CD14-positive monocyte (primary cell): ENCODE data around the gene RIOK3. TPM values are rescaled to one million over a fixed set of nuclear protein-coding genes. Genes with fewer than 3 reads are reported as not detected.

Experiments
- DNase-seq, 3 donors: peaks; one replicate each; pipeline ENCODE4 v3.0.0-alpha.2; 2011 to 2022
- H2AFZ ChIP-seq: 2 replicates; pipeline ENCODE4 v1.6.0; 2012; ENCODE audit warnings: mild to moderate bottlenecking, low read depth, low read length, inconsistent platforms; ENCODE audit not compliant: insufficient read depth, poor library complexity, severe bottlenecking
- H3K27ac ChIP-seq, 2 donors: 1 replicate in 1 of 2; 2 replicates in 1 of 2; pipeline ENCODE4 v1.5.1; 2012 to 2013; ENCODE audit warnings: low read length in 2 of 2, control low read depth in 1 of 2, inconsistent platforms in 1 of 2, low read depth in 1 of 2, mild to moderate bottlenecking in 1 of 2
- H3K27me3 ChIP-seq, 2 donors: one replicate each; pipeline versions ENCODE4 v1.6.0 to v1.6.1; 2011 to 2013; ENCODE audit warnings: low read length in 2 of 2; ENCODE audit not compliant: control insufficient read depth in 2 of 2, insufficient read depth in 2 of 2
- H3K36me3 ChIP-seq, 2 donors: replicated peaks in 1 of 2; 1 replicate in 1 of 2; 2 replicates in 1 of 2; pipeline versions ENCODE4 v1.5.1 to v1.6.1; 2012 to 2013; ENCODE audit warnings: low read length in 2 of 2, control low read depth in 1 of 2, inconsistent platforms in 1 of 2, mild to moderate bottlenecking in 1 of 2; ENCODE audit not compliant: insufficient read depth in 2 of 2, control insufficient read depth in 1 of 2
- H3K4me1 ChIP-seq, 2 donors: 1 replicate in 1 of 2; 2 replicates in 1 of 2; pipeline versions ENCODE4 v1.5.1 to v1.6.1; 2012 to 2013; ENCODE audit warnings: low read length in 2 of 2, control low read depth in 1 of 2, inconsistent platforms in 1 of 2, mild to moderate bottlenecking in 1 of 2, moderate library complexity in 1 of 2; ENCODE audit not compliant: insufficient read depth in 2 of 2, control insufficient read depth in 1 of 2
- H3K4me2 ChIP-seq: replicated peaks from 2 replicates; pipeline ENCODE3; 2012; ENCODE audit warnings: low read length, moderate library complexity, mild to moderate bottlenecking; ENCODE audit not compliant: poor library complexity, severe bottlenecking; ENCODE audit errors: extremely low read depth
- H3K4me3 ChIP-seq, 3 experiments: fragments of 200-600 bp in 1 of 3; sonication (generic) in 1 of 3; replicated peaks in 1 of 3; 1 replicate in 2 of 3; 2 replicates in 1 of 3; pipeline ENCODE4 v1.5.1; 2011 to 2013; ENCODE audit warnings: low read length in 3 of 3, mild to moderate bottlenecking in 3 of 3, control low read depth in 2 of 3, low read depth in 2 of 3, inconsistent platforms in 1 of 3, moderate library complexity in 1 of 3
- H3K79me2 ChIP-seq: 2 replicates; pipeline ENCODE4 v1.6.0; 2012; ENCODE audit warnings: mild to moderate bottlenecking, control low read depth, inconsistent platforms, low read length, moderate library complexity; ENCODE audit not compliant: insufficient read depth
- H3K9ac ChIP-seq: 2 replicates; pipeline ENCODE4 v1.6.0; 2017; ENCODE audit warnings: low read length, mild to moderate bottlenecking; ENCODE audit not compliant: insufficient read depth, poor library complexity, severe bottlenecking
- H3K9me3 ChIP-seq, 2 donors: replicated peaks in 1 of 2; 1 replicate in 1 of 2; 2 replicates in 1 of 2; pipeline versions ENCODE4 v1.5.1 to v1.6.1; 2012 to 2013; ENCODE audit warnings: low read length in 2 of 2, control low read depth in 1 of 2; ENCODE audit not compliant: control insufficient read depth in 1 of 2, insufficient read depth in 1 of 2
- H4K20me1 ChIP-seq: 2 replicates; pipeline ENCODE4 v1.6.0; 2012; ENCODE audit warnings: mild to moderate bottlenecking, low read length, control low read depth, moderate library complexity; ENCODE audit not compliant: insufficient read depth
- H3K27ac Mint-ChIP-seq, 7 donors: one replicate each; pipeline ENCODE4 v1.8.0; 2020; ENCODE audit warnings: mild to moderate bottlenecking in 7 of 7, mixed read lengths in 7 of 7, moderate library complexity in 6 of 7, inconsistent platforms in 2 of 7
- H3K27me3 Mint-ChIP-seq, 3 donors: one replicate each; pipeline ENCODE4 v1.8.0; 2021 to 2022; ENCODE audit warnings: low read depth in 3 of 3, mild to moderate bottlenecking in 3 of 3, mixed read lengths in 3 of 3, moderate library complexity in 3 of 3, inconsistent platforms in 1 of 3
- H3K36me3 Mint-ChIP-seq, 2 donors: one replicate each; pipeline ENCODE4 v1.8.0; 2020; ENCODE audit warnings: mixed read lengths in 2 of 2, inconsistent platforms in 1 of 2, mild to moderate bottlenecking in 1 of 2
- H3K4me1 Mint-ChIP-seq: one replicate; pipeline ENCODE4 v1.8.0; 2020; ENCODE audit warnings: mild to moderate bottlenecking, mixed read lengths
- H3K4me3 Mint-ChIP-seq, 2 donors: one replicate each; pipeline ENCODE4 v1.8.0; 2020; ENCODE audit warnings: mild to moderate bottlenecking in 2 of 2, mixed read lengths in 2 of 2, moderate library complexity in 1 of 2
- H3K9me3 Mint-ChIP-seq, 7 donors: one replicate each; pipeline ENCODE4 v1.8.0; 2020 to 2022; ENCODE audit warnings: mixed read lengths in 7 of 7, mild to moderate bottlenecking in 6 of 7, moderate library complexity in 6 of 7, inconsistent platforms in 2 of 7
- WGBS: methylation state at CpG from one replicate; pipeline ENCODE4 v1.1.5; 2013; ENCODE audit warnings: missing lambda C conversion rate; ENCODE audit not compliant: insufficient coverage; 5-methylcytosine and 5-hydroxymethylcytosine counted together
- intact Hi-C, 2 donors: fragments of 100-400 bp; cut with micrococcal nuclease; formaldehyde crosslinking; loops; one replicate each; pipeline versions ENCODE4 v1.15.0 to v1.15.1; 2023
- polyA plus RNA-seq, 3 donors: library from polyadenylated mRNA; depleted of rRNA in 1 of 3; unstranded in 2 of 3; stranded (reverse) in 1 of 3; fragments of 300-500 nt in 2 of 3; fragments of >200 nt in 1 of 3; fragmentation: Illumina TruSeq in 2 of 3; gene quantifications; 1 replicate in 2 of 3; 2 replicates in 1 of 3; pipeline ENCODE4 v1.2.3, GENCODE V29; 2012 to 2021
- TF ChIP-seq, protein P1 (sequence below): fragments of 200-600 bp; IDR thresholded peaks from one replicate; pipeline ENCODE4 v1.8.0; 2022; ENCODE audit warnings: antibody characterized with exemption, mild to moderate bottlenecking

The RIOK3 gene
- polyA plus RNA-seq, 3 donors, result 50.9 to 79.7 (median 62.2) TPM

GRCh38 chr18:23438046-23438377 lies 15.1 kb upstream of the RIOK3 start:
- H3K4me1 Mint-ChIP-seq, result peaks cover 19% of the 10 kb centered on the region

GRCh38 chr18:23438608-23439366 lies 14.3 kb upstream of the RIOK3 start:
- Histone ChIP-seq H3K4me3 (peak overlapping the region in 1 of 3 experiments; percentile 88), H2AFZ (peak overlapping the region; percentile 97), H3K4me1 (peaks cover 14 to 18% of the 10 kb centered on the region in 2 donors), H3K27ac (no peak overlapping the region), H3K36me3 (no peaks in the 10 kb centered on the region), H4K20me1 (no peaks in the 10 kb centered on the region), H3K9ac (no peak overlapping the region), H3K79me2 (no peaks in the 10 kb centered on the region), H3K9me3 (no peaks in the 10 kb centered on the region), H3K4me2 (no peak overlapping the region), H3K27me3 (no peaks in the 10 kb centered on the region)
- peaks cover 19% of the 10 kb centered on the region for H3K4me1 Mint-ChIP-seq
- peak overlapping the region in 1 of 7 donors; percentile 54 for H3K27ac Mint-ChIP-seq
- peak overlapping the region in 1 of 2 donors; percentile 24 for H3K4me3 Mint-ChIP-seq
- TF ChIP-seq, protein P1, sequence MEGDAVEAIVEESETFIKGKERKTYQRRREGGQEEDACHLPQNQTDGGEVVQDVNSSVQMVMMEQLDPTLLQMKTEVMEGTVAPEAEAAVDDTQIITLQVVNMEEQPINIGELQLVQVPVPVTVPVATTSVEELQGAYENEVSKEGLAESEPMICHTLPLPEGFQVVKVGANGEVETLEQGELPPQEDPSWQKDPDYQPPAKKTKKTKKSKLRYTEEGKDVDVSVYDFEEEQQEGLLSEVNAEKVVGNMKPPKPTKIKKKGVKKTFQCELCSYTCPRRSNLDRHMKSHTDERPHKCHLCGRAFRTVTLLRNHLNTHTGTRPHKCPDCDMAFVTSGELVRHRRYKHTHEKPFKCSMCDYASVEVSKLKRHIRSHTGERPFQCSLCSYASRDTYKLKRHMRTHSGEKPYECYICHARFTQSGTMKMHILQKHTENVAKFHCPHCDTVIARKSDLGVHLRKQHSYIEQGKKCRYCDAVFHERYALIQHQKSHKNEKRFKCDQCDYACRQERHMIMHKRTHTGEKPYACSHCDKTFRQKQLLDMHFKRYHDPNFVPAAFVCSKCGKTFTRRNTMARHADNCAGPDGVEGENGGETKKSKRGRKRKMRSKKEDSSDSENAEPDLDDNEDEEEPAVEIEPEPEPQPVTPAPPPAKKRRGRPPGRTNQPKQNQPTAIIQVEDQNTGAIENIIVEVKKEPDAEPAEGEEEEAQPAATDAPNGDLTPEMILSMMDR, result no peak
- WGBS, result 84% methylated on average over 3 of the region's 11 CpGs
- H3K9me3 Mint-ChIP-seq, result no peaks in the 10 kb centered on the region
- no peaks in the 10 kb centered on the region for H3K36me3 Mint-ChIP-seq
- intact Hi-C loops, result no loop called here
- no peak for DNase-seq
- peaks cover 0 to 3% (median 0%) of the 10 kb centered on the region in 3 donors for H3K27me3 Mint-ChIP-seq

More at GRCh38 chr18:23438046-23438377, 15.1 kb upstream of the RIOK3 start:
- TF ChIP-seq, protein P1, result no peak
- Mint-ChIP-seq H3K4me3 (peak overlapping the region; percentile 88 to 93), H3K27me3 (peaks cover 0 to 3% (median 0%) of the 10 kb centered on the region in 3 donors), H3K27ac (peak overlapping the region in 2 of 7 donors; percentile 30 to 57), H3K9me3 (no peaks in the 10 kb centered on the region), H3K36me3 (no peaks in the 10 kb centered on the region)
- H3K4me1 ChIP-seq, result peaks cover 14 to 18% of the 10 kb centered on the region in 2 donors
- intact Hi-C loops, result no loop called here
- no peaks in the 10 kb centered on the region for H3K79me2 ChIP-seq
- no peaks in the 10 kb centered on the region for H4K20me1 ChIP-seq
- no peaks in the 10 kb centered on the region for H3K36me3 ChIP-seq
- H2AFZ ChIP-seq, result peak overlapping the region; percentile 97
- no peaks in the 10 kb centered on the region for H3K27me3 ChIP-seq
- H3K9ac ChIP-seq, result peak overlapping the region; percentile 72
- H3K27ac ChIP-seq, result no peak overlapping the region
- peak overlapping the region; percentile 69 to 98 (median 88) for H3K4me3 ChIP-seq
- no peaks in the 10 kb centered on the region for H3K9me3 ChIP-seq
- peak overlapping the region; percentile 92 for H3K4me2 ChIP-seq
- WGBS, result no CpG with 5 or more reads among the region's 5 CpGs
- DNase-seq, result no peak
